H1 (cell line): ENCODE measurements around the gene PCYT1B. TPM values are rescaled to one million over a fixed set of nuclear protein-coding genes. Genes with fewer than 3 reads are reported as not detected.

Experiments
- CTCF ChIA-PET: fragments of 300-600 bp; sonication (Branson Sonifier 250); formaldehyde crosslinking; loops from one replicate; lab custom pipeline; 2021; ENCODE audit not compliant: partially characterized antibody; lab: Charles Lee
- POLR2A ChIA-PET: fragments of 300-600 bp; sonication (Branson Sonifier 250); formaldehyde crosslinking; loops from one replicate; lab custom pipeline; 2021; ENCODE audit warnings: inconsistent platforms; ENCODE audit not compliant: partially characterized antibody; lab: Charles Lee
- DNase-seq, 2 experiments: peaks; one replicate each; pipeline versions ENCODE4 v3.0.0 to v3.0.0-alpha.2; 2010 to 2022; ENCODE audit warnings: low spot score in 2 of 2, low read depth in 1 of 2, mixed read lengths in 1 of 2
- FAIRE-seq: peaks from 2 replicates; lab custom pipeline; 2011; peaks lifted over from hg19 to GRCh38; lab: Jason Lieb, UNC
- H2AFZ ChIP-seq: 2 replicates; pipeline ENCODE4 v1.8.1; 2012; ENCODE audit warnings: low read length, inconsistent platforms
- H2AK5ac ChIP-seq: 2 replicates; pipeline ENCODE4 v1.6.1; 2013; ENCODE audit warnings: low read depth, low read length
- H2BK120ac ChIP-seq: replicated peaks from 2 replicates; pipeline ENCODE3; 2013; ENCODE audit warnings: low read depth, low read length, inconsistent platforms
- H2BK12ac ChIP-seq: 2 replicates; pipeline ENCODE4 v1.6.1; 2013; ENCODE audit warnings: low read depth, low read length
- H2BK15ac ChIP-seq: 2 replicates; pipeline ENCODE4 v1.6.1; 2013; ENCODE audit warnings: low read length
- H2BK20ac ChIP-seq: 2 replicates; pipeline ENCODE4 v1.6.1; 2013; ENCODE audit warnings: low read length
- H2BK5ac ChIP-seq: 2 replicates; pipeline ENCODE4 v1.6.1; 2013; ENCODE audit warnings: low read depth, low read length
- H3K14ac ChIP-seq: 2 replicates; pipeline ENCODE4 v1.6.1; 2013; ENCODE audit warnings: inconsistent platforms; ENCODE audit not compliant: insufficient read length
- H3K18ac ChIP-seq: 2 replicates; pipeline ENCODE4 v1.6.1; 2013; ENCODE audit warnings: low read length; ENCODE audit errors: extremely low read depth
- H3K23ac ChIP-seq: 2 replicates; pipeline ENCODE4 v1.6.1; 2013; ENCODE audit warnings: inconsistent platforms; ENCODE audit not compliant: insufficient read length
- H3K23me2 ChIP-seq: 2 replicates; pipeline ENCODE4 v1.6.1; 2013; ENCODE audit warnings: low read depth, low read length
- H3K27ac ChIP-seq: 2 replicates; pipeline ENCODE4 v1.6.1; 2011; ENCODE audit warnings: low read depth, low read length, inconsistent platforms
- H3K27me3 ChIP-seq, 4 experiments: replicated peaks in 1 of 4; 1 replicate in 1 of 4; 2 replicates in 3 of 4; pipeline versions ENCODE4 v1.6.1 to v1.8.1; 2011 to 2013; ENCODE audit warnings: low read length in 3 of 4, mild to moderate bottlenecking in 3 of 4, inconsistent platforms in 2 of 4, mixed read lengths in 2 of 4, moderate library complexity in 1 of 4; ENCODE audit not compliant: control insufficient read depth in 3 of 4, insufficient read depth in 3 of 4; ENCODE audit errors: extremely low read depth in 1 of 4
- H3K36me3 ChIP-seq, 4 experiments: 2 replicates each; pipeline versions ENCODE4 v1.6.1 to v1.8.1; 2011 to 2013; ENCODE audit warnings: mild to moderate bottlenecking in 4 of 4, low read length in 3 of 4, moderate library complexity in 2 of 4, control low read depth in 1 of 4, inconsistent platforms in 1 of 4; ENCODE audit not compliant: insufficient read depth in 4 of 4, control insufficient read depth in 2 of 4
- H3K4ac ChIP-seq: replicated peaks from 2 replicates; pipeline ENCODE3; 2013; ENCODE audit warnings: low read length, low read depth, mixed read lengths, inconsistent platforms; ENCODE audit not compliant: insufficient read length
- H3K4me1 ChIP-seq, 4 experiments: replicated peaks in 1 of 4; 1 replicate in 1 of 4; 2 replicates in 3 of 4; pipeline versions ENCODE4 v1.6.1 to v1.8.1; 2011 to 2013; ENCODE audit warnings: low read length in 3 of 4, inconsistent platforms in 2 of 4, mixed read lengths in 1 of 4; ENCODE audit not compliant: insufficient read depth in 4 of 4, control insufficient read depth in 3 of 4
- H3K4me2 ChIP-seq, 2 experiments: 2 replicates each; pipeline versions ENCODE4 v1.6.1 to v1.8.1; 2011 to 2013; ENCODE audit warnings: low read depth in 2 of 2, low read length in 2 of 2, control low read depth in 1 of 2, inconsistent platforms in 1 of 2, mild to moderate bottlenecking in 1 of 2; ENCODE audit not compliant: insufficient read depth in 1 of 2
- H3K4me3 ChIP-seq, 4 experiments: fragments of 200-600, 300-600 bp in 1 of 4; sonication (generic), shearing (Covaris generic), sonication (Bioruptor Twin) in 1 of 4; 2 replicates each; pipeline versions ENCODE4 v1.5.1 to v1.8.1; 2011 to 2016; ENCODE audit warnings: low read length in 4 of 4, low read depth in 3 of 4, control low read depth in 2 of 4, inconsistent platforms in 2 of 4, mild to moderate bottlenecking in 2 of 4, mixed read lengths in 1 of 4, moderate library complexity in 1 of 4; ENCODE audit not compliant: insufficient read depth in 2 of 4; ENCODE audit errors: extremely low read depth in 1 of 4
- H3K56ac ChIP-seq: replicated peaks from 2 replicates; pipeline ENCODE3; 2013; ENCODE audit warnings: low read depth, mild to moderate bottlenecking, mixed read lengths, low read length, inconsistent platforms; ENCODE audit not compliant: insufficient read length
- H3K79me1 ChIP-seq: 2 replicates; pipeline ENCODE4 v1.6.1; 2013; ENCODE audit warnings: low read depth, low read length, control low read depth
- H3K79me2 ChIP-seq, 2 experiments: 2 replicates each; pipeline versions ENCODE4 v1.6.1 to v1.8.1; 2012 to 2013; ENCODE audit warnings: low read length in 2 of 2, mild to moderate bottlenecking in 2 of 2, inconsistent platforms in 1 of 2; ENCODE audit not compliant: insufficient read depth in 2 of 2, control insufficient read depth in 1 of 2
- H3K9ac ChIP-seq, 4 experiments: replicated peaks in 1 of 4; 1 replicate in 1 of 4; 2 replicates in 3 of 4; pipeline versions ENCODE4 v1.6.1 to v1.8.1; 2011 to 2013; ENCODE audit warnings: low read depth in 3 of 4, low read length in 3 of 4, control low read depth in 2 of 4, mild to moderate bottlenecking in 2 of 4, moderate library complexity in 2 of 4, inconsistent platforms in 1 of 4; ENCODE audit errors: extremely low read depth in 1 of 4
- H3K9me3 ChIP-seq, 2 experiments: 2 replicates each; pipeline versions ENCODE4 v1.6.1 to v1.8.1; 2012 to 2013; ENCODE audit warnings: mild to moderate bottlenecking in 2 of 2, moderate library complexity in 2 of 2, control low read depth in 1 of 2, inconsistent platforms in 1 of 2, low read depth in 1 of 2, low read length in 1 of 2, mixed read lengths in 1 of 2; ENCODE audit not compliant: insufficient read depth in 2 of 2
- H4K20me1 ChIP-seq, 2 experiments: replicated peaks in 1 of 2; 2 replicates each; pipeline versions ENCODE3 to v1.8.1; 2011 to 2013; ENCODE audit warnings: inconsistent platforms in 2 of 2, low read length in 2 of 2, mild to moderate bottlenecking in 1 of 2; ENCODE audit not compliant: insufficient read depth in 2 of 2, control insufficient read depth in 1 of 2
- H4K5ac ChIP-seq: 2 replicates; pipeline ENCODE4 v1.6.1; 2013; ENCODE audit warnings: low read length, low read depth, mixed read lengths, inconsistent platforms; ENCODE audit not compliant: insufficient read length
- H4K8ac ChIP-seq: 2 replicates; pipeline ENCODE4 v1.8.0; 2013; ENCODE audit warnings: mild to moderate bottlenecking, moderate library complexity, low read length, inconsistent platforms; ENCODE audit not compliant: insufficient read depth; ENCODE audit errors: extremely low read depth
- H4K91ac ChIP-seq: replicated peaks from 2 replicates; pipeline ENCODE3; 2013; ENCODE audit warnings: low read length, mixed read lengths, inconsistent platforms; ENCODE audit not compliant: insufficient read length
- ASH2L ChIP-seq: fragments of 200-600, 300-600 bp; sonication (generic); IDR thresholded peaks from one replicate; pipeline ENCODE4 v1.7.1; 2017; ENCODE audit warnings: low read length
- BCL11A ChIP-seq, 2 experiments: IDR thresholded peaks; one replicate each; pipeline ENCODE4 v1.6.1; 2011; ENCODE audit warnings: low read depth in 2 of 2, low read length in 2 of 2, mild to moderate bottlenecking in 2 of 2
- EGR1 ChIP-seq: IDR thresholded peaks from 2 replicates; pipeline ENCODE4 v1.6.1; 2011; ENCODE audit warnings: low read depth, low read length, borderline replicate concordance
- NRF1 ChIP-seq: IDR thresholded peaks from 2 replicates; pipeline ENCODE4 v1.6.1; 2011; ENCODE audit warnings: mild to moderate bottlenecking, low read depth, low read length, improper control_type of control experiment
- POLR2A ChIP-seq, 2 experiments: IDR thresholded peaks; 1 replicate in 1 of 2; 2 replicates in 1 of 2; pipeline ENCODE4 v1.6.1; 2011; ENCODE audit warnings: low read depth in 2 of 2, low read length in 2 of 2, mild to moderate bottlenecking in 2 of 2; ENCODE audit errors: control extremely low read depth in 1 of 2
- TAF1 ChIP-seq: IDR thresholded peaks from 2 replicates; pipeline ENCODE4 v1.6.1; 2011; ENCODE audit warnings: mild to moderate bottlenecking, low read depth, low read length
- TBP ChIP-seq: IDR thresholded peaks from 2 replicates; pipeline ENCODE4 v1.6.1; 2011; ENCODE audit warnings: low read depth, low read length, improper control_type of control experiment
- TCF12 ChIP-seq: IDR thresholded peaks from 2 replicates; pipeline ENCODE4 v1.6.1; 2011; ENCODE audit warnings: low read depth, mild to moderate bottlenecking, low read length
- WGBS, 2 experiments: shearing (Covaris generic) in 1 of 2; methylation state at CpG; one replicate each; pipeline versions ENCODE4 v1.1.6 to v1.1.7; 2013 to 2015; ENCODE audit warnings: low lambda C conversion rate in 2 of 2, mixed read lengths in 2 of 2, inconsistent platforms in 1 of 2, low coverage in 1 of 2, missing lambda C conversion rate in 1 of 2; ENCODE audit not compliant: insufficient replicate concordance in 2 of 2, insufficient coverage in 1 of 2, insufficient read length in 1 of 2; ENCODE audit errors: extremely low coverage in 1 of 2, missing lambda C conversion rate in 1 of 2; 5-methylcytosine and 5-hydroxymethylcytosine counted together
- long read RNA-seq, 2 experiments: library from RNA in 1 of 2; library from capped mRNA in 1 of 2; stranded (forward); transcript quantifications; one replicate each; pipeline ENCODE4 v2.0.0, GENCODE V29; 2021; ENCODE audit warnings: inconsistent platforms in 1 of 2
- polyA minus RNA-seq, 3 experiments: library from RNA; depleted of rRNA, polyadenylated mRNA; stranded (reverse); fragments of >200 nt; gene quantifications; 1 replicate in 2 of 3; 2 replicates in 1 of 3; pipeline ENCODE4 v1.2.3, GENCODE V29; 2011
- polyA plus RNA-seq, 7 experiments: library from polyadenylated mRNA; depleted of rRNA in 3 of 7; stranded (reverse) in 5 of 7; unstranded in 2 of 7; fragments of >200 nt in 5 of 7; fragments of 200-250 nt in 2 of 7; gene quantifications; 1 replicate in 5 of 7; 2 replicates in 1 of 7; 4 replicates in 1 of 7; pipeline versions ENCODE4 v1.2.1 to v1.2.3, GENCODE V29; 2011 to 2013; ENCODE audit warnings: missing spikeins in 2 of 7, mixed read lengths in 2 of 7
- total RNA-seq: library from RNA; stranded (reverse); fragmentation: NEBNext Ultra II Directional; extraction: Animal tissue kit (Norgen Biotek cat#: 25700); gene quantifications from 2 replicates; pipeline ENCODE4 v1.2.1, GENCODE V29; 2021

Gene PCYT1B
- total RNA-seq (30.6 and 30.8 TPM in 2 replicates), polyA plus RNA-seq (2011; rRNA removed) (14.9 and 17.9 TPM in 2 replicates), polyA minus RNA-seq (2011; rRNA and poly(A)+ RNA removed) (45.3 and 69.4 TPM in 2 replicates)
- polyA plus RNA-seq (2011; cell fraction: cytosol; rRNA removed): 20.8 TPM
- polyA plus RNA-seq (2011; cell fraction: nucleus; rRNA removed): 15.2 TPM
- 17.3 to 20.5 TPM (median 18.2 TPM) in 4 replicates for polyA plus RNA-seq (2012, experiment 1 of 2)
- polyA plus RNA-seq (2012, experiment 2 of 2): 5.3 TPM
- 19.5 TPM for polyA plus RNA-seq (2013, experiment 1 of 2)
- 20.3 TPM for polyA plus RNA-seq (2013, experiment 2 of 2)
- 13.9 TPM for polyA minus RNA-seq (2011; cell fraction: cytosol; rRNA and poly(A)+ RNA removed)
- polyA minus RNA-seq (2011; cell fraction: nucleus; rRNA and poly(A)+ RNA removed): 12.7 TPM
- long read RNA-seq, experiment 1, partial matches to known transcripts: 2 of 14 reads
- long read RNA-seq, experiment 1, other reads (novel, unspliced or antisense): 10 of 14 reads
- long read RNA-seq, experiment 2, transcript PCYT1B-202 (8 exons, 1,692 nt): major isoform, 17 of 26 reads
- long read RNA-seq, experiment 2, partial matches to known transcripts: 9 of 26 reads
- long read RNA-seq, experiment 2, other reads (novel, unspliced or antisense): 0 of 26 reads

GRCh38 chrX:24647257-24648058, at the start of gene PCYT1B:
Gene PCYT1B, minus strand, starts transcription at chrX:24647347. Its CDS starts 242 bp downstream, at chrX:24647105.
- H3K18ac ChIP-seq: peak within 1 kb of the TSS; percentile 90; the same call in 1 of the 2 replicates
- H3K9ac ChIP-seq: peak within 1 kb of the TSS in 3 of 4 experiments; percentile 63 to 89 (median 79); a peak in 6 of 7 replicates

More at GRCh38 chrX:24647257-24648058, at the start of gene PCYT1B:
- peak within 1 kb of the TSS; percentile 90 for H4K91ac ChIP-seq
- 5% methylated on average over 14 of the region's 24 CpGs; no CpG with 5 or more reads in 1 of the 2 experiments for WGBS, 2 experiments
- 0 out of 2 replicates have a peak, but pooled peaks cover 4% of the 10 kb centered on the region for H3K23me2 ChIP-seq
- POLR2A ChIA-PET: interaction anchor here (1.4 to 2.1 kb wide), 3 partner anchors 9 to 26 kb away, joined by 3 to 8 read pairs (median 5); no protein-coding TSS in a partner anchor
- no peak within 1 kb of the TSS for H3K14ac ChIP-seq
- peak within 1 kb of the TSS; percentile 95 for H3K27ac ChIP-seq
- H2BK15ac ChIP-seq: 0 out of 2 replicates have a peak within 1 kb of the TSS, but pooled peaks have one; percentile 81
- peak within 1 kb of the TSS; percentile 48; the same call in 1 of the 2 replicates for H2BK20ac ChIP-seq
- DNase-seq: peak; percentile 47 to 66
- H2BK12ac ChIP-seq: peak within 1 kb of the TSS; percentile 84; the same call in 1 of the 2 replicates
- H2AFZ ChIP-seq: no peak within 1 kb of the TSS
- no peaks in the 10 kb centered on the region for H4K20me1 ChIP-seq
- CTCF ChIA-PET: interaction anchor here (0.6 to 1.2 kb wide), 3 partner anchors 16 to 45 kb away, joined by 3 to 4 read pairs (median 3); no protein-coding TSS in a partner anchor
- peak; percentile 62 for FAIRE-seq
- H4K8ac ChIP-seq: no peak within 1 kb of the TSS
- no peak within 1 kb of the TSS for H3K4ac ChIP-seq
- peak within 1 kb of the TSS; percentile 52 to 81 (median 64) for H3K4me3 ChIP-seq
- no peaks in the 10 kb centered on the region for H3K9me3 ChIP-seq
- no peaks in the 10 kb centered on the region for H3K79me1 ChIP-seq
- TF ChIP-seq TBP (0 out of 2 replicates have a peak, but pooled peaks have one; percentile 0), BCL11A (IDR thresholded peaks at IDR 0.05; ENCODE audit: low read depth in 2 of 2, low read length in 2 of 2) (no peak), TAF1 (0 out of 2 replicates have a peak, but pooled peaks have one; percentile 26), NRF1 (no peak), ASH2L (peak; percentile 27), POLR2A (IDR thresholded peaks at IDR 0.05; ENCODE audit: control extremely low read depth in 1 of 2, low read depth in 2 of 2, low read length in 2 of 2) (0 out of 3 replicates have a peak, but pooled peaks of 1 of the 2 experiments have one; percentile 15), EGR1 (no peak), TCF12 (no peak)
- no peak within 1 kb of the TSS for H2AK5ac ChIP-seq
- no peaks in the 10 kb centered on the region for H3K27me3 ChIP-seq
- peak within 1 kb of the TSS; percentile 68 to 93 for H3K4me2 ChIP-seq
- no peaks in the 10 kb centered on the region for H3K36me3 ChIP-seq
- H3K23ac ChIP-seq: peak within 1 kb of the TSS; percentile 4
- H4K5ac ChIP-seq: peak within 1 kb of the TSS; percentile 61
- H3K79me2 ChIP-seq: peaks cover 0 to 24% of the 10 kb centered on the region in 2 experiments; a peak in 2 of 4 replicates
- H2BK120ac ChIP-seq: peak within 1 kb of the TSS; percentile 61
- peak within 1 kb of the TSS; percentile 88 for H3K56ac ChIP-seq
- H3K4me1 ChIP-seq: peaks cover 0 to 15% (median 6%) of the 10 kb centered on the region in 4 experiments; a peak in 4 of 7 replicates
- H2BK5ac ChIP-seq: peak within 1 kb of the TSS; percentile 88
